Activated naive CD8-positive, alpha-beta T cell treated with anti-CD3 and anti-CD28 coated beads, Interleukin-2, amount 10 ng/mL, durations not matched to agents 7 days and 5 days (primary cell): Measurements from ENCODE around the gene ATP2B3. TPM values are rescaled to one million over a fixed set of nuclear protein-coding genes. Genes with fewer than 3 reads are reported as not detected.

Source experiments
- ATAC-seq: fragments of 150-1000 bp; cut with Tn5 transposase; one replicate; pipeline ENCODE4 v1.10.0; 2021; ENCODE audit warnings: low read depth, moderate library complexity
- POLR2A ChIA-PET: fragments of 350-600 bp; sonication (Branson Sonifier 250); formaldehyde crosslinking; loops from one replicate; lab custom pipeline; 2021; ENCODE audit warnings: antibody characterized with exemption; lab: Charles Lee
- DNase-seq: peaks from one replicate; pipeline ENCODE4 v3.0.0; 2021
- H3K27ac Mint-ChIP-seq: one replicate; pipeline ENCODE4 v1.8.0; 2022; ENCODE audit warnings: mild to moderate bottlenecking, mixed read lengths
- H3K27me3 Mint-ChIP-seq: one replicate; pipeline ENCODE4 v1.8.0; 2022; ENCODE audit warnings: mild to moderate bottlenecking, moderate library complexity, mixed read lengths
- H3K36me3 Mint-ChIP-seq: one replicate; pipeline ENCODE4 v1.8.0; 2021; ENCODE audit warnings: mild to moderate bottlenecking, mixed read lengths
- H3K4me1 Mint-ChIP-seq: one replicate; pipeline ENCODE4 v1.8.0; 2021; ENCODE audit warnings: mixed read lengths
- H3K4me3 Mint-ChIP-seq: one replicate; pipeline ENCODE4 v1.8.0; 2022; ENCODE audit warnings: mild to moderate bottlenecking, moderate library complexity, mixed read lengths
- H3K9me3 Mint-ChIP-seq: one replicate; pipeline ENCODE4 v1.8.0; 2021; ENCODE audit warnings: mixed read lengths
- total RNA-seq, 2 experiments: library from RNA; stranded (reverse); gene quantifications; one replicate each; pipeline ENCODE4 v1.2.3, GENCODE V29; 2021

Gene ATP2B3
- total RNA-seq, 2 experiments from 2014 or later: not detected

- no peak overlapping the region for H3K27ac Mint-ChIP-seq
- no peak for ATAC-seq
- no peak for DNase-seq
- no peaks in the 10 kb centered on the region for H3K9me3 Mint-ChIP-seq
- H3K36me3 Mint-ChIP-seq: no peaks in the 10 kb centered on the region
- H3K4me3 Mint-ChIP-seq: no peak overlapping the region
- no peaks in the 10 kb centered on the region for H3K27me3 Mint-ChIP-seq
- POLR2A ChIA-PET: no interaction called here
- H3K4me1 Mint-ChIP-seq: no peaks in the 10 kb centered on the region
Observed at GRCh38 chrX:153505361-153505760, 12.1 kb upstream of the ATP2B3 start.

- Mint-ChIP-seq H3K4me3 (no peak overlapping the region), H3K4me1 (no peaks in the 10 kb centered on the region), H3K27ac (no peak overlapping the region), H3K9me3 (no peaks in the 10 kb centered on the region), H3K36me3 (no peaks in the 10 kb centered on the region), H3K27me3 (no peaks in the 10 kb centered on the region)
- POLR2A ChIA-PET: interaction anchor here (1.1 kb wide), 1 partner anchor 38 kb away, joined by 5 read pairs; no protein-coding TSS in a partner anchor
- ATAC-seq (peak; percentile 98), DNase-seq (peak; percentile 83)
Observed at GRCh38 chrX:153507484-153508178, 9.8 kb upstream of the ATP2B3 start.

- DNase-seq: no peak
- H3K27me3 Mint-ChIP-seq: no peaks in the 10 kb centered on the region
- no peaks in the 10 kb centered on the region for H3K36me3 Mint-ChIP-seq
- no peaks in the 10 kb centered on the region for H3K4me1 Mint-ChIP-seq
- no peak overlapping the region for H3K4me3 Mint-ChIP-seq
- no peak for ATAC-seq
- no peak overlapping the region for H3K27ac Mint-ChIP-seq
- POLR2A ChIA-PET: no interaction called here
- H3K9me3 Mint-ChIP-seq: no peaks in the 10 kb centered on the region
Observed at GRCh38 chrX:153509592-153509991, 7.8 kb upstream of the ATP2B3 start.

GRCh38 chrX:153510383-153510782 lies 7.1 kb upstream of the ATP2B3 start:
- Mint-ChIP-seq H3K9me3 (no peaks in the 10 kb centered on the region), H3K4me1 (no peaks in the 10 kb centered on the region), H3K27ac (no peak overlapping the region), H3K4me3 (no peak overlapping the region), H3K27me3 (no peaks in the 10 kb centered on the region), H3K36me3 (no peaks in the 10 kb centered on the region)
- POLR2A ChIA-PET: no interaction called here
- ATAC-seq (no peak), DNase-seq (no peak)

GRCh38 chrX:153511784-153512500 lies 5.5 kb upstream of the ATP2B3 start:
- Mint-ChIP-seq H3K9me3 (no peaks in the 10 kb centered on the region), H3K27ac (no peak overlapping the region), H3K4me1 (peaks cover 3% of the 10 kb centered on the region), H3K27me3 (peaks cover 7% of the 10 kb centered on the region), H3K4me3 (no peak overlapping the region), H3K36me3 (no peaks in the 10 kb centered on the region)
- DNase-seq (no peak), ATAC-seq (no peak)
- POLR2A ChIA-PET: no interaction called here

- H3K27ac Mint-ChIP-seq: no peak overlapping the region
- H3K27me3 Mint-ChIP-seq: peaks cover 9% of the 10 kb centered on the region
- H3K36me3 Mint-ChIP-seq: no peaks in the 10 kb centered on the region
- POLR2A ChIA-PET: no interaction called here
- H3K4me1 Mint-ChIP-seq: peaks cover 3% of the 10 kb centered on the region
- ATAC-seq: no peak
- DNase-seq: no peak
- H3K9me3 Mint-ChIP-seq: no peaks in the 10 kb centered on the region
- H3K4me3 Mint-ChIP-seq: no peak overlapping the region
Observed at GRCh38 chrX:153512501-153512893, 4.9 kb upstream of the ATP2B3 start.

GRCh38 chrX:153513265-153513664 lies 4.2 kb upstream of the ATP2B3 start:
- Mint-ChIP-seq H3K36me3 (no peaks in the 10 kb centered on the region), H3K4me1 (peaks cover 3% of the 10 kb centered on the region), H3K9me3 (no peaks in the 10 kb centered on the region), H3K4me3 (no peak overlapping the region), H3K27me3 (peaks cover 10% of the 10 kb centered on the region), H3K27ac (no peak overlapping the region)
- ATAC-seq: no peak
- DNase-seq: no peak
- POLR2A ChIA-PET: no interaction called here

- no peaks in the 10 kb centered on the region for H3K9me3 Mint-ChIP-seq
- H3K27me3 Mint-ChIP-seq: peaks cover 14% of the 10 kb centered on the region
- no peak overlapping the region for H3K27ac Mint-ChIP-seq
- H3K4me1 Mint-ChIP-seq: peaks cover 3% of the 10 kb centered on the region
- no peaks in the 10 kb centered on the region for H3K36me3 Mint-ChIP-seq
- POLR2A ChIA-PET: no interaction called here
- H3K4me3 Mint-ChIP-seq: no peak overlapping the region
- DNase-seq: no peak
- ATAC-seq: no peak
Observed at GRCh38 chrX:153514259-153514658, 3.2 kb upstream of the ATP2B3 start.

- peaks cover 3% of the 10 kb centered on the region for H3K4me1 Mint-ChIP-seq
- H3K27me3 Mint-ChIP-seq: peaks cover 14% of the 10 kb centered on the region
- ATAC-seq: no peak
- no peak overlapping the region for H3K27ac Mint-ChIP-seq
- no peaks in the 10 kb centered on the region for H3K9me3 Mint-ChIP-seq
- no peak overlapping the region for H3K4me3 Mint-ChIP-seq
- DNase-seq: no peak
- no peaks in the 10 kb centered on the region for H3K36me3 Mint-ChIP-seq
- POLR2A ChIA-PET: no interaction called here
Observed at GRCh38 chrX:153515435-153515834, 2.0 kb upstream of the ATP2B3 start.

GRCh38 chrX:153516073-153516472 lies 1.4 kb upstream of the ATP2B3 start:
- no peak overlapping the region for H3K27ac Mint-ChIP-seq
- DNase-seq (no peak), ATAC-seq (no peak)
- POLR2A ChIA-PET: no interaction called here
- H3K4me1 Mint-ChIP-seq: peaks cover 3% of the 10 kb centered on the region
- H3K27me3 Mint-ChIP-seq: peaks cover 14% of the 10 kb centered on the region
- no peaks in the 10 kb centered on the region for H3K9me3 Mint-ChIP-seq
- no peaks in the 10 kb centered on the region for H3K36me3 Mint-ChIP-seq
- no peak overlapping the region for H3K4me3 Mint-ChIP-seq

GRCh38 chrX:153517946-153518834 lies 748 bp downstream of the ATP2B3 start:
- POLR2A ChIA-PET: no interaction called here
- H3K27ac Mint-ChIP-seq: peak overlapping the region; percentile 45
- peaks cover 14% of the 10 kb centered on the region for H3K27me3 Mint-ChIP-seq
- no peak overlapping the region for H3K4me3 Mint-ChIP-seq
- no peaks in the 10 kb centered on the region for H3K9me3 Mint-ChIP-seq
- H3K36me3 Mint-ChIP-seq: no peaks in the 10 kb centered on the region
- ATAC-seq (no peak), DNase-seq (no peak)
- peaks cover 3% of the 10 kb centered on the region for H3K4me1 Mint-ChIP-seq

- no peaks in the 10 kb centered on the region for H3K9me3 Mint-ChIP-seq
- ATAC-seq: no peak
Observed at GRCh38 chrX:153519569-153520286, 2.3 kb downstream of the ATP2B3 start.

More at GRCh38 chrX:153519569-153520286, 2.3 kb downstream of the ATP2B3 start:
- H3K4me1 Mint-ChIP-seq: peaks cover 3% of the 10 kb centered on the region
- POLR2A ChIA-PET: no interaction called here
- H3K4me3 Mint-ChIP-seq: no peak overlapping the region
- H3K27ac Mint-ChIP-seq: no peak overlapping the region
- no peaks in the 10 kb centered on the region for H3K36me3 Mint-ChIP-seq
- peaks cover 14% of the 10 kb centered on the region for H3K27me3 Mint-ChIP-seq
- DNase-seq: no peak
